Activated T-cell treated with anti-CD3 and anti-CD28 coated beads for 24 hours (primary cell): Measurements from ENCODE around the gene SORCS2.

Experiments
- DNase-seq: peaks from one replicate; pipeline ENCODE4 v3.0.0-alpha.2; 2020; ENCODE audit warnings: low read depth

The SORCS2 gene

DNA sequence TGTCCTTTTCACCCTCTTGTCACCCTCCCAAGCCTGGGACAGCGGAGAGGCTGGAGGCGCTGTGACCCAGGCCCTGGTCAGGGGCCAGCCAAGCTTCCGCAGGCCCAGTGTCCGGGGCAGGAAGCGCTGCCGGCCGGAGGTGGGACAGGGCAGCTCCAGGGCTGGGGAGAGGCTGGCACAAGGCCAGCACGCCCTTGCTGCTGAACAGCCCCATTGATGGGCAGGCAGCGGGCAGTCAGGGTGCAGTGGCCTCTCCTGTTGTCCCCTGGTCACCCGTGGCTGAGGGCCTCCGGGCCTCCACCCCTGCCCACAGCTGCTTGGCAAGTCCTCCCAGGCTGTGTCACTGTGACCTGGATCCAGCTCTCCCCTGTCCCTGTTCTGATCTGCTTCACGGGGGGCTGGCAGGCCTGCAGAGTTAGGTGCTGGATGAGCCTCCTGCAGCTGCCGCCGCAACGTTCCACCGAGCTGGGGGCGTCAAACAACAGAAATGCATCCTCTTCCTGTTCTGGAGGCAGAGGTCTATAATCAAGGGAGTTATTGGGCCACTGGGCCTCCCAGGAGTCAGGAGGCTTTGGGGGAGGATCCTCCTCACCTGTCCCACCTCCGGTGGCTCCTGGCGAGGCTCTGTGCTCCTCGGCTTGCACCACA is 134.5 kb downstream of the SORCS2 start:
- no peak for DNase-seq

DNA sequence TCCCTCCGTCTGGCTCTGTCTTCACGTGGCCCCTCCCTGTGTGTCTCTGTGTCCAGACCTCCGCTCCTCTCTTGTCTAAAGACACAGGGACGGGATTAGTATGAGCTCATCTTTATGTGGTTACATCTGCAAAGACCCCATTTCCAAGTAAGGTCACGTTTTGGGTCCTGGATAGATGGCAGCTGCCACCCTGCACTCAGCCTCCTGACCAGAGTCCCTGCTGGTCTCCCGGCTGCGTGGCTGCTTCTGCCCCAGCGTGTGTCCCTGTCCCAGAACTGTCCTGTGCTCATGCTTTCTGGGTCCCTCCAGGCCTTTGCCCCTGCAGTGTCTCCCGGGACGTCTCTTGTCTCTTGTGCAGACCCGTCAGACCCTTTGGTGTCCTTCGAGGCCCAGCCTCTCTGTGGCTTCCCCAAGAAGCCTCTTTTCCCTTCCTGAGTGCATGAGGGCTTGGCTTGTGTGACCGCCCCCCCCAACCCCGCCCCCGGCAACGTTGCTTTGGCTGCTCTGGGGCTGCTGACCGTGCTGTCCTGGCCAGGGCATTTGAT is 135.1 kb downstream of the SORCS2 start:
- no peak for DNase-seq

DNA sequence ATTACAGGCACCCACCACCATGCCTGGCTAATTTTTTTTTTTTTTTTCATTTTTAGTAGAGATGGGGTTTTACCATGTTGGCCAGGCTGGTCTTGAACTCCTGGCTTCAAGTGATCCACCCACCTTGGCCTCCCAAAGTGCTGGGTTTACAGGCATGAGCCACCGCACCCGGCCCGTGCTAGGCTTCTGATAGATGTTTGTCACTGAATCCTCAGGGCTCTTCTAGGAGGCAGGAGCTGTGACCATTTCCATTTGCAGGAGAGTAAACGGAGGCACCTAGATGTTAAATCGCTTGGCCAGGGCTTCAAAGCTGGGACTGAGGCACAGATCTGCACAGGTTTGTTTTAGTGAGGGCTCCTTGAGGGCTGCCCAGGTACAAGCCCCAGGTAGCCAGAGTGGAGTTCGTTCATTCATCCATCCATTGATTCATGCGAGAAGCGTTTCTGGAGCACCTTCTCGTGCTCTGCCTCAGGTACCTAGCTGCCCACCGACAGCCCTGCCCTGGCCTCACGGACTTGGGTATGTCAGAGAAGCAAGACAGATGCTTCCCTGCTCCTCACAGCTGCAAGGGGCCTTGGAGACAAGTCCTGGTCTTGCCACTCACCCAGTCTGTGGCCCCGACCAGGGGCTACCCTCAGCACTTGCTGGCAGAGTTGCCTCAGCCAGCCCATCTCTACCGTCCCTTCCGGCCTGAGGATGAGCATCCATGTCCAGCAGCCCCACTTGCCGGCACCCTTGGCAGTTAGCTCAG is 136.0 kb downstream of the SORCS2 start:
- DNase-seq, result no peak

DNA sequence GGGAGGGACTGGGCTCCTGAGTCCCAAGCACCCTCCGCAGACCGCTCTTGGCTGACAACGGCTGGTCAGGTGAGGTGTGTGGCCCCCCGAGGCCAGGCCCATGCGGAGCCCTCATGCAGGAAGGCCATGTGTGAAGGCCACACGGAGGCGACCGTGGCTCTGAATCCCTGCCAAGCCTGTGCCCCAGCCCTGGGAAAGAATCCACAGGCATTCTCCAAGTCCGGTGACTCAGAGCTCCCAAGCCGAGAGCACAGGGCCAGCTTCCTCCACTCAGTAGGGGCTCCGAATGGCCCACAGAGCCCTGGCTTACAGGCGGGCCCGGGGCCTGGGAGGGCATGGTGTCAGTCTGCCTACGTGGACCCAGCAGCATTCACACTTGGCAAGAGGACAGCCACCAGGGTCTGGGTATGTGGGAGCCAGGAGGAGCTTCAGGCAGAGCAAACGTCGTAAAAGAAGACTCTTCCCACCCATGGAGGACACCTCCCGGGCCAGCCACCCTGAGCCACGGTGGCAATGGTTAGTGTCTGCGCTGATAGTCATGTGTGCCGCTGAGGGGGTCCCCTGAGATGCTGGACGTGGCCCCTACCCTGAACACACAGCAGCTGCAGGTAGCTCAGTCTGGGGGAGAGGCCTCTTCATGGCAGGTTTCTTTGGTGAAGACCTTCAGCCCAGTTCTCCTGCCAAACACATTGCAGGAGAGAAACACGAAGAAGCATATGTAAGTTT is 136.7 kb downstream of the SORCS2 start:
- no peak for DNase-seq

DNA sequence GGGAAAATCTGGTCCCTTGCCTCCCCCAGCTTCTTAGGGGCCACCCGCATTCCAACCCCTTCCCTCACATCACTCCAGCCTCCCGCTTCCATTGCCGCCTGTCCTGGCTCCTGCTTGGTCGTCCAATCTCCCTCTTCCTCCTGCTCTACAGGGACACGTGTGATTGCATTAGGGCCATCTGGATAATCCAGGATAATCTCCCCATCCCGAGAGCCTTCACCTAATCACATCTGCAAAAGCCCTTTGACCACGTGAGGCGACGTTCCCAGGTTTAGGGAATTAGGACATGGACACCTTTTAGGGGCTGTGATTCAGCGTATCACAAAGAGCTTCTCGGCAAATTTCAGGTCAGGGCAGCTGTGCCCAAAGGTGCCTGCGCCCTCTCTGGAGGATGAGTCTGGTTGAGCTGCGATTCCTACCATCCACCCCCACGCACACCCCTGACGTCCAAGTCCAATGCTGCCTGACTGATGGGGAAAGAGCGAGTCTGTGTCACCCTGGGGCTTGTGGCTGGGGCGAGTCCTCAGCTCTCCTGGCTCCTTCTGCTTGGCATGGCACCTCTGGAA is 137.8 kb downstream of the SORCS2 start:
- DNase-seq, result no peak

DNA sequence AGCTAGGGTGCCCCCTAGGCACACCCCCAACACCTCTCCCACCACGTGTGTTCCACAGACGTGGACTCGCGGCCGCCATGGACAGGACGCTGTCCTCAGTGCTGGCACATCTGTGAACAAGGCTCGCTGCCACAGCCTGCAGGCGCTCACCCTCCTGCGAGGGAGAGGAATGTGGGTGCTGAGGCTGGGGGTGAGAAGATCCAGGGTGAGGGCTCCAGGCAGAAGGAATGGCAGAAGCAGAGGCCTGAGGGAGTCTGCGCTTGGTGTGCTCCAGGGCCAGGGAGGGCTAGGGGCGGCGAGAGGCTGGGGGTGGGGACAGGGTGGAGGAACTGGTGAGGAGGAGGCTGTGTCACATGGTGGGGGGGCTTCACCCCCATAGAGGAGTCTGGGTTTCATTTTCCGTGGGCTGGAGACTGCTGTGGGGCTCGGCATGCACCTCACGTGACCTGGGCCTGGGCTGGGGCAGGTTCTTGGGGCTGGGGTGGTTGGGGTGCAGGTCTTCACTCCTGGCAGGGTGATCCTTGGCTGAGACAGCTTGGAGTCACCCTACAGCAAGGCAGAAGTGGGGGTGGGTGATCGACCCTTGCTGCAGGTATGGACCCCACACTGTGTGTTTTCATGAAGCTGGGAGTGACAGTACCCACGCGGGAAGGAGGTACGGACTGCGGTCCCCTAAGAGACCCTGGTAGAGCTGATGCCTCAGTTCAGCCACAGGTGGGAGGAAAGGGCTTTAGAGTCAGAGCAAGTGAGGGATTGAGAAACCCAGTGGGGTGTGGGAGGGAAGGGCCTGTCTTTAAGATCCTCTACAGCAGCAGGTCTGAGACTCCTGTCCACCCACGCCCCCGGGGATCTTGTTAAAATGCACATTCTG is 138.7 kb downstream of the SORCS2 start:
- no peak for DNase-seq

GRCh38 chr4:7331682-7332000 is 139.3 kb downstream of the SORCS2 start:
- no peak for DNase-seq

DNA sequence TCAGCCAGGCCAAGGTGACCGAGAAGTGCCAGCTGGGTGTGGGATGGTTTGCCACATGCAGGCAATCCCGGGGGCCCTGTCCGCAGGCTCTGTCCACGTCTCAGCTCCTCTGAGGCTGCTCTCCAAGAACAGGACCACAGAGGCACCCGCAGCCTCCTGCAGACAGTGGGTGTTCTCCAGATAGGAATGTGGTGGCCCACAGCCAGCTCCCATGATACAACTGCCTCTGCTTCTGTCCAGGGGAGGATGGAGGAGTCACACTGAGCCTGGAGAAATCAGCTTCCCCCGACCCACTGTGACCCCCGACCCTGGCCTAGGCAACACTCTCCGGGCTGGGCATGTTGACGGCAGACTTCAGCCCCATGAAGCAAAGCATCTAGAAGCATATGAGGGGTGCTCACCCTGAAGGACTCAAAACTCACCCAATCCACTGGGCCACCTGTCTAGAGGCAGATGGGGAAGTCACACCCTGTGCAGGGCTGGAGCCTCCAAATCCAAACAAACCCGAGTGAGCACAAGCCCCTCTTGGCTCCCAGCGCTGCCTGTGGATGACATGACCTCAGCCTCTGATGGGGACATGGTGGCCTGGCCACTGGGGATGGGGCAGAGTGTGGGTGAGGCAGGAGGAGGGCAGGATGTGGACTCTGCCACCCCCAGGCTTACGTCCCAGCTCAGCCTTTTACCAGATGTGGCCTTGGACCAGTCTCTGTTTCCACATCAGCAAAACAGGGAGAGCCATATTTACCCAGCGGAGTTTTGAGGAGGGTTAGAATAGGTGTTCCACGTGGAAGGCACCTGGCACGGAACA is 140.1 kb downstream of the SORCS2 start:
- DNase-seq, result no peak

- DNase-seq, result no peak
Measured at GRCh38 chr4:7333024-7333780, 140.9 kb downstream of the SORCS2 start.

GRCh38 chr4:7333801-7334421 is 141.6 kb downstream of the SORCS2 start:
- DNase-seq, result no peak

DNA sequence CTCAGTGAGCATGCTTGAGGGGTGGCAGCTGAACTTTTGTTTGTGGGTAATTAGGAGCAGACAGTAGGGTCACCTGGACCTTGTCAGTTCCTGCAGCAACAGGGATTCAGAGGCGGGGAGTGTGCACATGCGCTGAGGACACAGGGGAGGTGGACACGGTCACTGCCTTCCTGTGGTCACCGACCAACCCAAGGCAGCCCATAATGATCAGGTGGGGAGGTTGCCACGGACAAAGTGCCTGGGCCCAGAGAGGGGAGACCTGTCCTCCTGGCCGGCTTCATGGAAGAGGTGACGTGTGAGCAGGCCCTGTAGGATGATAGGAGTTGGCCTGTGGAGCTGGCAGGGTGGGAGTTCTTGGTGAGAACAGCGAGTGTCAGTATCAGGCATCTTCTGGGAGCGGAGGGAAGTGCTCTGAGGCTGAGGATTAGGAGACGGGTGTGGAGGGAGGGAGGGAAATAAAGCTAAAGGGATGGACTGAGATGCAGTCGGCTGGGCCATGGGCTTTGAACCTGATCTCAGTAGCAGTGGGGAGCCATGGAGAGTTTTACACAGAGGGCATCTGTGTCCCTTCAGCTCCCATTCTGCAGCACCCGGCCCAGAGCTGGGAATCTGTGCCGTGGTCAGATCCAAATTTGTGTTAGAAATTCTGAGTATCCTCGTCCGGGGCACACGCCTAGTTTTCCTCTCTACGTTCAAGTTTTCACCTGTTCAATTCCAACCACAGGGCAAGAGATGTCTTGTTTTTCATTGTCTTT is 142.4 kb downstream of the SORCS2 start:
- DNase-seq, result no peak

GRCh38 chr4:7335344-7336066 is 143.2 kb downstream of the SORCS2 start:
- DNase-seq, result peak; percentile 31

DNA sequence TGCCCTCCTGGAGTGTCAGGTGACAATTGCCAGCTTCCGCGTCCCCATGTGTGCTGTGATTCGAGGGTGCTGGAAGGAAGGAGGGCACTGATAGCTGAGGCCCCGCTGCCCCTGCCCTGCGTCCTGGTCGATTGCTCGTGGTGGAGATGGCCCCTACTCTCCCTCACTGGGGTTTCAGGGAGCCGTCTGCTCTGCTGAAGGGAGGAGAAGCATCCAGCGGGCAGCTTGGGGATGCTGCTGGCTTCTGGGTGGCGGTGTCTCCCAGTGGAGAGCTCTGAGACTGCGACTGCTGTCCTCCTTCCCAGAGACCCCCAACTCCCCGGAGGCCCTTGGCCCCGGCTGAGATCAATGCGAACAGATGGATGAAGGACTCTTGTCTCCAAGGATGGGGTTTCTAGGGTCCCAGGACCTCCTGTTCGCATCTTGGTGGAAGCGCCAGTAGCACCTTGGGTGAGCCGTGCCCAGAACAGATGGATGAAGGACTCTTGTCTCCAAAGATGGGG is 143.8 kb downstream of the SORCS2 start:
- DNase-seq, result no peak

GRCh38 chr4:7336732-7337131 is 144.4 kb downstream of the SORCS2 start:
- DNase-seq, result no peak

DNA sequence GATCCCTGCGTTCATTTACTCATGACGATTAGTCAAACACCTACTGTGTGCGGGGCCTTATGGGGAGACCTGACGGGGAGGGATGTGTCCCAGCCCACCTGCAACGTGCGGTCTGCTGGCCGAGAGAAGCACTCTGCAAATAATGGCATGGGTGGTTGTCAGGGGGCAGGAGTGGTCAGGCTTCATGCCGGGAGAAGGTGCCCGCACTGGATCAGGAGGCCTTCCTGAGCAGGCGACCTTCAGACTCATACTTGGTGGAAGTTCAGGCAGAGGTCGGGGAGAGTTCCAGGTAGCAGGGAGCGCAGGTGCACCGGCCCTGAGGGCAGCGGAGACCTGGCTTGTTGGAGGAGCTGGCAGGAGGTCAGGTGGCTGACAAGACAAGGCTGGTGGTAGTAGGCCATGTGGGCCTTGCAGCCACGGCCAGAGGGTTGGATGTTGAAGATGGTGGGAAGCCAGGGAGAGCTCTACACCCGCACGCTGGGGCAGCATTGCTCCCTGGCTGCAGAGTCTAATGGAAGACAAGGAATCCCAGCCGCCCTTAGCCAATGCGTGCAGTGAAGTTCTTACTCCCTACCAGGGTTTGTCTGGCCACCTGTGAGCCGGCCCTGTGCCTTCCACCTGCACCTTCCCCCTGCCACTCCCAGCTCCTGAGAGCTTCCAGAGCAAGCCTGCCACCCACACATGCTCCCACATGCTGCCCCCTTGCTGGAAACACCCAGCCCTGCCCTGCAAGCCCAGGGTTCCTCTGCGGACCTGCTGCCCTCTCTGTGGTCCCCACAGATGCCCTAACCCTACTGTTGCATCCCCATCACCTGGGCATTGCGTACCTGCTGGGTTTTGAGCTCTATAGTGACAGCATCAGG is 145.1 kb downstream of the SORCS2 start:
- DNase-seq, result no peak

DNA sequence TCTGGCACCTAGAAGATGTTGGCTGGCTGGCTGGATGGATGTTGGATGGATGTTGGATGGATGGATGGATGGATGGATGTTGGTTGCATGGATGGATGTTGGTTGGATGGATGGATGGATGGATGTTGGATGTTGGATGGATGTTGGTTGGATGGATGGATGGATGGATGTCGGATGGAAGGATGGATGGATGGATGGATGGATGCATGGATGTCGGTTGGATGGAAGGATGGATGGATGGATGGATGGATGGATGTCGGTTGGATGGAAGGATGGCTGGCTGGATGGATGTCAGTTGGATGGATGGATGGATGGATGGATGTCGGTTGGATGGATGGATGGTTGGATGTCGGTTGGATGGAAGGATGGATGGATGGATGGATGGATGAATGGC is 145.7 kb downstream of the SORCS2 start:
- no peak for DNase-seq
